NCI-H345 treated with DMSO at 0.1 percent for 48 hours (cell line): ENCODE data around the gene SUFU.

ENCODE experiments used
- DNase-seq: peaks from one replicate; lab custom pipeline; 2025; ENCODE audit not compliant: unreplicated experiment; lab: John Stamatoyannopoulos, UW

Gene SUFU

GRCh38 chr10:102632394-102633111, 128.8 kb downstream of the SUFU start:
- DNase-seq: no peak

- DNase-seq: no peak
These were observed 129.5 kb downstream of the SUFU start for GRCh38 chr10:102633287-102633686.

- no peak for DNase-seq
These were observed 130.1 kb downstream of the SUFU start for GRCh38 chr10:102633848-102634247.

- no peak for DNase-seq
These were observed 130.9 kb downstream of the SUFU start for GRCh38 chr10:102634686-102635085.

GRCh38 chr10:102635377-102635776, 131.6 kb downstream of the SUFU start:
- DNase-seq: no peak

- DNase-seq: no peak
These were observed 135.8 kb downstream of the SUFU start for GRCh38 chr10:102639537-102639936.

GRCh38 chr10:102641402-102641801, 137.6 kb downstream of the SUFU start:
- peak; percentile 26 for DNase-seq

GRCh38 chr10:102641880-102642735, 138.3 kb downstream of the SUFU start:
- DNase-seq: peak; percentile 84

GRCh38 chr10:102642736-102643335, 139.1 kb downstream of the SUFU start:
- DNase-seq: peak; percentile 18

- peak; percentile 6 for DNase-seq
These were observed 139.7 kb downstream of the SUFU start for GRCh38 chr10:102643336-102644065.

- no peak for DNase-seq
These were observed 140.4 kb downstream of the SUFU start, which contains the start of gene TRIM8 for GRCh38 chr10:102644066-102644645. Gene TRIM8, plus strand, starts transcription at chr10:102644479. Its CDS starts 139 bp downstream, at chr10:102644618.

GRCh38 chr10:102644646-102645387, 141.0 kb downstream of the SUFU start:
- DNase-seq: peak; percentile 56

- peak; percentile 16 for DNase-seq
These were observed 141.6 kb downstream of the SUFU start for GRCh38 chr10:102645388-102645740.

- DNase-seq: no peak
These were observed 142.2 kb downstream of the SUFU start for GRCh38 chr10:102645741-102646609.

GRCh38 chr10:102646610-102647442, 143.1 kb downstream of the SUFU start:
- DNase-seq: no peak

- DNase-seq: no peak
These were observed 143.9 kb downstream of the SUFU start for GRCh38 chr10:102647443-102648268.

GRCh38 chr10:102648269-102648888, 144.6 kb downstream of the SUFU start:
- no peak for DNase-seq
